ENCODE data around the gene ZFR2.
"Not testable (repeated sequence)": the region's sequence is repeated elsewhere in the genome, so short reads cannot be mapped to it uniquely, and the experiment has no call there.

The ZFR2 gene

DNA sequence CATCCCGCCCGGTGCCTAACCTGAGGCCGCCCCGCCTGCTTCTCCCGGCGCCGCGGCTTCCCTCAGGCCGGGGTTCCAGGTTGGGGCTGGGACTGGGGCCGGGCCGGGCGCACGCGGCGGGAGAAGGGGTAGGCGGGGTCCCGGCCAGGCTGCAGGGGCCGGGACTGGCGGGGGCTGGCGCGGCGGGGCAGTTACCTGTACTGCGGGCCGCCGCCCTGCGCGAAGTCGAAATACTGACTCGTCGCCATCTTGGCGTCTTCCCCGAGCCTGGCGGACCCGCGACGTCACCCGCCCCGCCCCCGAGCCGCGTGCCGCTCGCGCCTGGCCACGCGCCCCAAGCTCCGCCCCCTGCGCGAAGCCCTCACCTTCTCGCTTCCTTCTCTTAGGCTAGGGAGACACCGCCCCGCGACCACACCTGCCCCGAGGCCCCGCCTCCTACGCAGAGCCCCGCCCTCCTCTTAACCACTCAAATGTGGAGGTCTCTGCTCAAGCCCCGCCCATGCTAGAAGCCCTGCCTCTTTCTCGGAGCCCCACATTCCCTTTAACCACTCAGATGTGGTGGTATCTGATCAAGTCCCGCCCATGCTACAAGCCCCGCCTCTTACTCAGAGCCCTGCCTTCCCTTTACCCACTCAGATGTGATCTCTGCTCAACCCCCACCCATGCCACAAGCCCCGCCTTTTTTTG, at the start of gene ZFR2:
Gene ZFR2, minus strand, starts transcription at position 269 of the 687 bp plus-strand sequence. Its CDS starts 21 bp downstream, at position 248.
- no peak for DNase-seq (ENCODE audit: low spot score)

DNA sequence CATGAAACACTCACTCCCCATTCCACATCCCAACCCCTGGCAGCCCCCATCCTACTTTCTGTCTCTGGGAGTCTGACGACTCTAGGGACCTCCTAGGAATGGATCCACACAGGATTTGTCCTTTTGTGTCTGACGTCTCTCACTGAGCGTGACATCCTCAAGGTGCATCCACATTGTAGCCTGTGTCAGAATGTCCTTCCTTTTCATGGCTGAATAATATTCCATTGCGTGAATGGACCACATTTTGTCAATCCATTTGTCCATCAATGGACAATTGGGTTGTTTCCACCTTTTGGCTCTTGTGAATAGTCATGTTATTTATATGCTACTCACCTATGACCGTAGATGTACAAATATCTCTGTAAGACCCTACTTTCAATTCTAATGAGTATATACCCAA, 47.2 kb upstream of the ZFR2 start:
- DNase-seq (ENCODE audit: low spot score): no peak

DNA sequence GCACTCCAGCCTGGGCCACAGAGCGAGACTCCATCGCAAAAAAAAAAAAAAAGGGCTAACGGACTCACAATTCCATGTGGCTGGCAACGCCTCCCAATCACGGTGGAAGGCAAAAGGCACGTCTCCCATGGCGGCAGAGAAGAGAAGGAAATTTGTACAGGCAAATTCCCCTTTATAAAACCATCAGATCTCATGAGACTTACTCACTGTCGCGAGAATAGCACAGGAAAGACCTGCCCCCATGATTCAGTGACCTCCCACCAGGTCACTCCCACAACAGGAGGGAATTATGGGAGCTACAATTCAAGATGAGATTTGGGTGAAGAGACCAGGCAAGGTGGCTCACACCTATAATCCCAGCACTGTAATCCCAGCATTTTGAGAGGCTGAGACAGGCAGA, 45.4 kb upstream of the ZFR2 start:
- DNase-seq (ENCODE audit: low spot score): no peak

DNA sequence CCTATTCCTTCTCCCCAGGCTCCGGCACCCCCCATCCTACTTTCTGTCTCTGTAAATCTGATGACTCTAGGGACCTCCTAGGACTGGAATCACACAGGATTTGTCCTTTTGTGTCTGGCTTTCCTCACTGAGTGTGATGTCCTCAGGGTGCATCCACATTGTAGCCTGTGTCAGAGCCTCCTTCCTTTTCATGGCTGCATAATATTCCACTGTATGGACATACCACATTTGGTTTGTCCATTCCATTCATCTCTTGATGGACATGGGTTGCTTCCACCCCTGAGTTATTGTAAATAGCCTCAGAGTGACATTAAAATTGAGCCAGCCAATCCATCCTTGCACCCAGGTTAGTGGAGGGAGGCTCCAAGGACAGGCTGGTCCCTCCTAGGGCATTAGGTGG, 41.3 kb upstream of the ZFR2 start:
- DNase-seq (ENCODE audit: low spot score): no peak

DNA sequence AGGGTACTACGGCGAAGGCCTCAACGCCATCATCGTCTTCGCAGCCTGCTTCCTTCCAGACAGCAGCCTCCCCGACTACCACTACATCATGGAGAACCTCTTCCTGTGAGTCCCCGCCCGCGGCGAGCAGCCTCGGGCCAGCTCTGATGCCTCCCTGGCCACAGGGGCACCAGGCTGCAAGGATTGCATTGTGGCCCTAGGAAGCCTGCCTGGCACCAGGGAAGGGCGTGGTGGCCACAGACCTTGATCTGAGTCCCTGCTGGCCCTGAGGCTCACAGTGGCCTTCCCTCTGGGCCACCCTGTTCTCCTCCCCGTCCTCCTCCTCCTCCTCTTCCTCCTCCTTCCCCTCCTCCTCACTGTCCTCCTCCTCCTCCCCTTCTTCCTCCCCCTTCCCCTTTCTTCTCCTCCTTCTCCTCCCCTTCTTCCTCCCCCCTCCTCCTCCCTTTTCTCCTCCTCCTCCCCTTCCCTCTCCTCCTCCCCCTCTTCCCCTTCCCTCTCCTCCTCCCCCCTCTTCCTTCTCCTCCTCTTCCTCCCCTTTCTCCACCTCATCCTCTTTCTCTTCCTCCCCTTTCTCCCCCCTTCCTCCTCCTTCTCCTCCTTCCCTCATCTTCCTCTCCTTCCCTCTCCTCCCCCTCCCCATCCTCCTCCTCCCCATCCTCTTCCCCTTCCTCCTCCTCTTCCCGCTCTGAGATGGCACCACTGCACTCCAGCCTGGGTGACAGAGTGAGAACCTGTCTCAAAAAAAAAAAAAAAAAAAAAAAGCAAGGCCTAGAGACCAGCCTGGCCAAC, 39.6 kb upstream of the ZFR2 start:
- no peak for DNase-seq (ENCODE audit: low spot score)

DNA sequence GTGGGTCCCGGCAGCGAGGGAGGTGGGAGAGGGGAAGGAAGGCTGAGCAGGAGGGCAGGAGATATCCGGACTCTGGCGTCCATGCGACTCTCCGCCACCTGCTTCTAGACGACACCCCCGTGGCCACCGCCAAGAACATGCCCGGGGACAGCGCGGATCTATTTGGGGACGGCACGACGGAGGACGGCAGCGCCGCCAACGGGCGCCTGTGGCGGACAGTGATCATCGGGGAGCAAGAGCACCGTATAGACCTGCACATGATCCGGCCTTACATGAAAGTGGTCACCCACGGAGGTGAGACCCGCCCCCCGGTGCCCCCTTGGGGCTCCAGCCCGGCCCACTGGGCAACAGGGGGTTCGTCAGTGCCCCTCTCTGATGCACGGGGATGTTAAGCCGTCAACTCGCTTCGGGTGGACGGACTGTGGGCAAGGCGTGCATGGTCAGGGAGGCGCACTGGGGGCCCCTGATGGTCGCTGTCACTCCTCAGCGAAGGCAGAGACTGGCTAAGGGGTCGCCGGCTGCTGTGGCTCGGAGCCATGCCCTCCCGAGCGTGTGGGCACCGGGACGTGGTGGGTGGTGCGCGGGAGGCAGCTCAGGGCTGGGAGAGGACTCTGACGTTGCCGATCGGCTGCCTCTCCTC, 38.9 kb upstream of the ZFR2 start:
- no peak for DNase-seq (ENCODE audit: low spot score)

DNA sequence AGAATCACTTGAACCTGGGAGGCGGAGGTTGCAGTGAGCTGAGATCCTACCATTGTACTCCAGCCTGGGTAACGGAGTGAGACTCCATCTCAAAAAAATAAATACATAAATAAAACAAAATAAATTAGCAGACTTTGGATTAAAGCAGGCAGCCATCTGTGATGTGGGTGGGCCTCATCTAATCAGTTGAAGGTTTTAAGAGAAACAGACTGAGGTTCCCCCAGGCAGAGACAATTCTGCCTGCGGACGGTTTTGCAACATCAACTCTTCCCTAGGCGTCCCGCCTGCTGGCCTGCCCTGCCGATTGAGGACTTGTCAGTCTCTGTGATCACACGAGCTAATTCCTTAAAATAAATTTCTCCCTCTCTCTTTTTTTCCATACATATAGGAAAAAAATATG, 35.4 kb upstream of the ZFR2 start:
- DNase-seq (ENCODE audit: low spot score): no peak

DNA sequence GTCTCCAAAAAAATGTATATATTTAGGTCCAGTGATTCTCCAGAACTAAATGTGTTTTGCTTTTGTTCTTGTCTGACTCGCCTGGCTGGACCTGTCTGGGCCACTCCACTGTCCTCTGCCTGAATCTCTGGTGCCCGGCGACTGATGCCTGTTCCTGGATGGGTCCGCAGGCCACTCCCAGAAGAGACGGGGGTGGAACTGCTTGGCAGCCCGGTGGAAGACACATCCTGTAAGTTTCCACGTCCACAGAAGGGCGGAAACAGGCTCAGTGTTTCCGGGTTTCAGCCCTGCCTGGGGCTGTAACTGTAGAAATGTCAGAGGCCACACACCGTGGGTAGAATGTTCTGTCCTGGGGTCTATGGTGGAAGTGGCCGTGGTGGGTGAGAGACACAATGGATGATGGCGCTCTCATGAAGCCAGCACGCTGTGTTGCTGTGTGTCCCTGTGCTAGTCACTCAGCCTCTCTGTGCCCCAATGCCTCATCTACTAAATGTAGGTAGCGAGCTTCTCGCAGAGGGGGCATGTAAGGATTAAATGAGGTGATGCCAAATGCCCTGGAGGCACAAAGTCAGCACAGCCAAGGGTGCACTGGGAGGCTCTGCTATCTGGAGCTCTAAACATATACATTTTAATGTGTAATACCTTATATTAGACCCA, 33.6 kb upstream of the ZFR2 start:
- DNase-seq (ENCODE audit: low spot score): no peak

DNA sequence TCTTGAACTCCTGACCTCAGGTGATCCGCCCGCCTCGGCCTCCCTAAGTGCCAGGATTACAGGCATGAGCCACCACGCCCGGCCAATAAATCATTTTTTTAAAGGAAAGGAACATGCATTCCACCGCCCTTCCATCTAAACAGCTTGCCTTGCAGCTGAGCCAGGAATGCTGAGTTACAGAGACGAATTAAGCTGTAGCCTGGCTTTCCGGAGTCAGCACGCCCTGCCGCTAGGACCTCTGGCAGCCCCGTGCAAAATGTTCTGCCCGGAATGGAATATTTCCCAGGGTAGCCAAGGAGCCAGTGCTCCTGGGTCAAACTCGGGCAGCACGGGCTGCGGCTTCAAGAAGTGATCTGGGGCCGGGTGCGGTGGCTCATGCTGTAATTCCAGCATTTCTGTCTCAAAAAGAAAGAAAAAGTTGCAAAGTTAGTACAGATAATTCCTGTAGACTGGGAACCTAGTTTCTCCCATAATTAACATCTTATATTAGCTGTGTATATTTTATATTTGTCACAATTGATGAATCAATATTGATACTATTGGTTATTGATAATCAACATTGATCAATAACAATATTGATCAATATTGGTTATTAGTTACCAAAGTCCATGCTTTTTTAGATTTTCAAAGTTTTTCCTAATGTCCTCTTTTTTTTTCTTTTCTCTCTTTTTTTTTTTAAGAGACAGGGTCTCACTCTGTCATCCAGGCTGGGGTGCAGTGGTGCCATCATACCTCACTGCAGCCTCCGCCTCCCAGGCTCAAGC, 30.9 kb upstream of the ZFR2 start:
- DNase-seq (ENCODE audit: low spot score): no peak

DNA sequence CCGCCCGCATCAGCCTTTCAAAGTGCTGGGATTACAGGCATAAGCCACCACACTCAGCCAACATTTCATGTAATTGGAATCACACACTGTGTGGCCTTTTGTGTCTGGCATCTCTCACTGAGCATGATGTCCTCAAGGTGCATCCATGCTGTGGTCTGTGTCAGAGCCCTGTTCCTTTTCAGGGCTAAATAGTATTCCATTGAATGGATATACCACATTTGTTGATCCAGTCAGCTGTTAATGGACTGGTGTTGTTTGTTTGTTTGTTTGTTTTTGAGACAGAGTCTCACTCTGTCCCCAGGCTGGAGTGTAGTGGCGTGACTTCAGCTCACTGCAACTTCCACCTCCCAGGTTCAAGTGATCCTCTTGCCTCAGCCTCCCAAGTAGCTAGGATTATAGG, 29.6 kb upstream of the ZFR2 start:
- no peak for DNase-seq (ENCODE audit: low spot score)

DNA sequence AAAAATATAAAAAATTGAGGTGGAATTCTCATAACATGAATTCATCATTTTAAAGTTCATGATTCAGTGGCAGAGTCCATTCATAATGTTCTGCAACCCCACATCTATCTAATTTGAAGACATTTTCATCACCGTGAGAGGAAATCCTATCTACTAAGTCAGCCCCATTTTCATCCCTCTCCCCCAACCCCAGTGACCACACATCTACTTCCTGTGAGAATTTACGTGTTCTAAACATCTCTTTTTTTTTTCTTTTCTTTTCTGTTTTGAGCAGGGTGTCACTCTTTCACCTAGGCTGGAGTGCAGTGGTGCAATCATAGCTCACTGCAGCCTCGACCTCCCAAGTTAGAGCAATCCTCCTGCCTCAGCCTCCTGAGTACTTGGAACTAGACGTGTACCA, 29.1 kb upstream of the ZFR2 start:
- no peak for DNase-seq (ENCODE audit: low spot score)

DNA sequence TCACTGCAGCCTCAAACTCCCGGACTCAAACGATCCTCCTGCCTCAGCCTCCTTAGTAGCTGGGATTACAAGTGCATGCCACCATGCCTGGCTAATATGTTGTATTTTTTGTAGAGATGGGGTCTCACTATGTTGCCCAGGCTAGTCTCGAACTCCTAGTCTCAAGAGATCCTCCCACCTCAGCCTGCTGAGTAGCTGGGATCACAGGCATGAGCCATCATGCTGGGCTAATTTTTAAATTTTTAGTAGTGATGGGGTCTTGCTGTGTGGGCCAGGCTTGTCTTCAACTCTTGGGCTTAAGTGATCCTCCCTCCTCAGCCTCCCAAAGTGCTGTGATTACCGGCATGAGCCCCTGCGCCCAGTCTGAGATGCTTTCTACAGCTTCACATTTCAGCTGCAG, 26.9 kb upstream of the ZFR2 start:
- DNase-seq (ENCODE audit: low spot score): no peak

DNA sequence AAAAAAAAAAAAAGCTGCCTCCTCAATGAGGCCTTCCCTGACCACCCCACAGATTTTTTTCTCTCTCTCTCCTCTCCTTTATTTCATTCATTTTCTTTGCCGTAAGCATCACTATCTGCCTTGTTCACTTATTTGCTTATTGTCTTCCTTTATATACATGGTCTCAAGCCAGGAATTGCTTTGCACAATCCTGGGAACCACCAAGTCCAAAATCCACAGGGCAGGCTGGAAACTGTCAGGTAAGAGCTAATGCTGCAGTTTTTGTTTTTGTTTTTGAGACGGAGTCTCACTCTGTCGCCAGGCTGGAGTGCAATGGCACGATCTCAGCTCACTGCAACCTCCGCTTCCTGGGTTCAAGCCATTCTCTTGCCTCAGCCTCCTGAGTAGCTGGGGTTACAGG, 26.1 kb upstream of the ZFR2 start:
- not testable (repeated sequence) for DNase-seq (ENCODE audit: low spot score)

DNA sequence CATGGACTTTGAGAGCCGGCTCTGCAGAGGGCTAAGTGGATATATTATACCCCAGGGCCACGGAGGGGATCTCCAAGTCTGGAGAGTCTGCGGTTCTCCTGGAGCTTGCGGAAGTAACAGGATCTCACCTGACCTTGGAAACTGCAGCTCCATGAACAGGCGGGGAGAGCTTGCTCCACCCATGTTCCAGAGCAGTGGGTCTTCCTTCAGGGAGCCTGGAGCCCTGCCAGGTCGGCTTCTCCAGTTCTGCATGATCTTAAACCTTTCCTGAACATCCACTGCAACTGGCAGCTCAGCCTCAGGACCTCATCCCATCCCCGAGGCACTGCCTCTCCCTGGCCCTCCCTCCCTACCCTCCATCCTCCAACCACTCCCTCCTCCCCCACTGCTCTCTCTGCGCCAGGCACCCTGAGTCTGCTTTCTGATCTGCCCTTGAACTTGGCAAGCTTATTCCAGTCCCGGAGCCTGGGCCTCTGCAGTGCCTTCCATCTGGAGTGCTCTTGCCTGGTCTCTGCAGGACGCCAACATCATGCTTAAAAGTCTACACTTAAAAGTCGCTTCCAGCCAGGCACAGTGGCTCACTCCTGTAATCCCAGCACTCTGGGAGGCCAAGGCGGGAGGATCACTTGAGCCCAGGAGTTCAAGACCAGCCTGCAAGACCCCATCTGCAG, 24.8 kb upstream of the ZFR2 start:
- no peak for DNase-seq (ENCODE audit: low spot score)

DNA sequence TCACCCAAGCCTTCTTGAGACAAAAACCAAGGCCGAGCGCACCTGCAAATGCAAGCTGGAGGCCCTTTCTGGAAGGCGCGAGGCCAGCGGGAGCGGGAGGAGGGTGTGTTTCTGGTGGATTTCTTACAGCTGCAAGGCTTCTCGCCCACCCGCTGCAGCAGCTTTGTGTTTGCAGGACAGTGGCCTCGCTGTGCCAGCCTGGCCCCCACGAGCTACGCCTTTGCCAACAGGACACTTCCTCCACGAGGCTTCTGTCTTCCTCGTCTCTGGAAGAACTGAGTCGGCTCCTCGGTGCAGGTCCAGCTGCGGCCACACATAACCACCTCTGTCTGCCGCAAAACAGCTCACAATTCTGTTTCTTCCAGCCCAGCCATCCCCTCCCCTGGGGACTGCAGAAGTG, 21.8 kb upstream of the ZFR2 start:
- no peak for DNase-seq (ENCODE audit: low spot score)

DNA sequence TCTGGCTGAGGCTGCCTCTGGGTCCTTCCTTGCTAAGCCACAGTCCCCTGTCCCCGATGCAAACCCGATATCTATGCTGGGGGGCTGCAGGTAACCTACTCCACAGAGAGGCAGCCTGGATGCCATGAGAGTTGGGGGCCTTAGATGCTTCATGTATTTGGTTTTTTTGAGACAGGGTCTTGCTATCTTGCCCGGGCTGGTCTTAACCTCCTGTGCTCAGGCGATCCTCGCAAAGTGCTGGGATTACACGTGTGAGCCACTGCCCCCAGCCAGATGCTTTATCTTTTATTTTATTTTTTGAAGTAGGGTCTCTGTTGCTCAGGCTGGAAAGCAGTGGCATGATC, 13.2 kb upstream of the ZFR2 start:
- DNase-seq (ENCODE audit: low spot score): no peak

DNA sequence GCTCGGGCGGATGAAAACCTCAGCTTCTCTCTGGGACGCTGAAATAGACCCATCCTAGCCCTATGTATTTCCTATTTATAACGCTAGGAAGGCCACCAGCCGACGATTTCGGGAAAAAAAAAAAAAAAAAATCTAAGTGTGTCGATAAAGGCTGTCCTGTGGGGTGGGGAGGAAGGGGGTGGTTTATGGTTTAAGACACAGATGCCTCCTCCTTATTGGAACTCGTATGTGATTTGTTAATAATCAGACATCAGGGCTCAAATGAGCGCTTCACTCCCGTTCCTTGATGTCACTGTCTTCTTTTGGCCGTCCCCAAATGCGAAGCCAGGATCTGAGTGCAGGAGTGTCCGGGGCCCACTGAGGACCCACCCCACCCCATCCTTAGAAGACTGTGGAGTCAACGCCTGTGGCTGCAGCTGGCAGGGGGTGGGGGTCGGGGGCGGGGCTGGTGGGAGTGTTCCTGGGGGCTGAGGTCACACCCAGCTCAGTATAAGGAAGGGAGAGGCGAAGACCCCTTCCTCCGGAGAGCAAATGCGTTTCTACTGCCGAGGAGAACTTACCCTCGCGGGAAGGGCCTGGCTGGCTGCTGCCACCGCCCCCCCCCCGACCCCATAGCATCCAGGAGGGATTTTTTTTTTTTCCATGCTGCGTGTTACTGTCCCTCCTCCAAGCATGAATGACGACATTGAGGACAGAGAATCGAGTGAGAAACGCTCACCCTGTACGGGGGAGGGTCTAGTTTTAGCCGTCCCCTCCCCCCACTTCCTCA, 12.6 kb upstream of the ZFR2 start:
- DNase-seq (ENCODE audit: low spot score): no peak

DNA sequence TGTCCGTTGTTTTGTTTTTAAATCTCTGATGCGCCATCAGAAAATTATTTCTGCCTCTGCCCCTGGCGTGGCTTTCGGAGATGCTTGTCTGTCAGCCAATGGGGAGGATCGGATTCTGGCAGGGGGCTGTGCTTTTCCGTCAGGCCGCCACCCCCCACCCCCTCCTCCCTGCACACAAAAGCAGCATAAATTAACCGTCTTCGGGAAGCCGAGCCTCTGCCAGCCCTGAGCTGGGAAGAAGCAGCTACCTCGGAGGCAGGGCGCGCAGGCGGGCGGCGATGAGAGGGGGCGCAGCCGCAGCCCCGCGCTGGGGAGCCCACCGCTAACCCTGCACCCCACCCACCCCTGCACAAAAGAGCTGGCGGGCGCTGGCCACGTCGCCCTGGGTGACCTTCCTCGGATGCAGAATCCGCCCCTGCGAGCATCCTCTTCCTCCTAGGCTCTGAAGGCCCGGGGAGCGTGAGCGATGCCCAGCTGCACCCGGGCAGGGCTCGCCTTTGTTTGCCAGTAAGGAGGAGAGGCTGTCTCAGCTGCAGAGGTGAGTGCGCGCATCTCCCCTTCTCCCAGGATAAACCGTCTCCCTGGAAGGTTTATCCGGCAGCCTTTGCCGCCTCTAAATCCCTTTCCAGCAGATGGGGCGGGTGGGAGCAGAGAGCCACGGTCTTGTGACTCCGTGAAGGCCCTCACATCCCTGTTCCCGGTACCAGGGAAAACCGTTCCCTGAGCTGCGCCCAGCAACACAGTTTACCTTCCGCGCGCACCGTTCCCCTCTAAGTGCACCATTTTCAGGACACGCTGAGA, 11.8 kb upstream of the ZFR2 start, which contains the start of gene ATCAY:
Gene ATCAY, plus strand, starts transcription at position 215 of the 801 bp plus-strand sequence. CDS start 5,083 bp downstream, outside the sequence.
- no peak for DNase-seq (ENCODE audit: low spot score)

DNA sequence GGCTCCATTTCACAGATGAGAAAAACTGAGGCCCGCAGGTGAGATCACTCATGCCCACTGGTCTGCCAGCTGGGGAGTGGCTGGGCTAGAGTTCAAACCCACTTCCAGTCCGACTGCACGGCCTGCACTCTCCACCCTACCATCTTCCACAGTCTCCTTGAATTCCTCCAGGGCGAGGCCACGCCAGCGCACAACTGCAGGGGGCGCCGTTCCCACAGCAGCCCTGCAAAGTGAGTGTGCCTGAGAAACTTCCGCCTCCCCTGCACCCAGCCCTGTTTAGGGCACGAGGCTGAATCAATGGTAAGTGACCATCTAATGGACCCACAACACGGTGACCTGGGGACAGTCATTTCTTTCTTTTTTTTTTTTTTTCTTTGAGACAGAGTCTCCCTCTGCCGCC, 10.8 kb upstream of the ZFR2 start:
- no peak for DNase-seq (ENCODE audit: low spot score)

DNA sequence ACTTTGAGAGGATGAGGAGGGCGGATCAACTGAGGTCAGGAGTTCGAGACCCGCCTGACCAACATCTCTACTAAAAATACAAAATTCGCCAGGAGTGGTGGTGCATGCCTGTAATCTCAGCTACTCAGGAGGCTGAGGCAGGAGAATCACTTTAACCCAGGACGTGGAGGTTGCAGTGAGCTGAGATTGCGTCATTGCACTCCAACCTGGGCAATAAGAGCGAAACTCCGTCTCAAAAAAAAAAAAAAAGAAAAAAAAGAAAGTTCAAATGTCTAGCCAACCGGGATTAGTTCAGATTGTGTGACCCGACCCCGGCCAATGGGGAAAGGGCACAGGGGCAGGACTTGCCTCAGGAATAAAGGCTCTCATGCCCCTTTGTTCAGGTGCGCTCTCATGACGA, 5.9 kb upstream of the ZFR2 start:
- not testable (repeated sequence) for DNase-seq (ENCODE audit: low spot score)
